Superior temporal gyrus (tissue), 1 donor: ENCODE measurements around the gene CBX4.

Experiments used
- DNase-seq: peaks from one replicate; pipeline ENCODE4 v3.0.0-alpha.2; 2016; ENCODE audit errors: extremely low spot score

The CBX4 gene

GRCh38 chr17:79812353-79813258, 26.6 kb downstream of the CBX4 start:
- DNase-seq = no peak

- DNase-seq = no peak
Observed at GRCh38 chr17:79811868-79812352, 27.3 kb downstream of the CBX4 start.

- DNase-seq = peak; percentile 44
Observed at GRCh38 chr17:79811011-79811867, 28.0 kb downstream of the CBX4 start.

GRCh38 chr17:79810130-79811010, 28.9 kb downstream of the CBX4 start:
- DNase-seq = peak; percentile 65

GRCh38 chr17:79809530-79810129, 29.6 kb downstream of the CBX4 start:
- no peak for DNase-seq

- no peak for DNase-seq
Observed at GRCh38 chr17:79808763-79809529, 30.3 kb downstream of the CBX4 start.

- no peak for DNase-seq
Observed at GRCh38 chr17:79806863-79807720, 32.1 kb downstream of the CBX4 start.

GRCh38 chr17:79806446-79806760, 32.8 kb downstream of the CBX4 start:
- DNase-seq = no peak

- DNase-seq = no peak
Observed at GRCh38 chr17:79804856-79805696, 34.2 kb downstream of the CBX4 start.

- DNase-seq = no peak
Observed at GRCh38 chr17:79803997-79804855, 35.0 kb downstream of the CBX4 start.

GRCh38 chr17:79803421-79803996, 35.7 kb downstream of the CBX4 start:
- no peak for DNase-seq

- no peak for DNase-seq
Observed at GRCh38 chr17:79802736-79803420, 36.4 kb downstream of the CBX4 start.

- DNase-seq = no peak
Observed at GRCh38 chr17:79802039-79802735, 37.1 kb downstream of the CBX4 start.

GRCh38 chr17:79801156-79802038, 37.8 kb downstream of the CBX4 start:
- no peak for DNase-seq
